Skin epidermis (tissue), 12 donors: ENCODE measurements around the gene PARD3.

ENCODE experiments used
- H3K27ac ChIP-seq, 21 experiments: fragments of 200-600 bp; sonication (generic) in 11 of 21; one replicate each; pipeline ENCODE4 v1.5.0; 2020; ENCODE audit warnings: mild to moderate bottlenecking in 3 of 21, inconsistent platforms in 2 of 21, moderate library complexity in 2 of 21
- H3K4me3 ChIP-seq, 7 experiments: fragments of 200-600 bp; sonication (generic) in 2 of 7; one replicate each; pipeline ENCODE4 v1.5.0; 2020; ENCODE audit warnings: inconsistent platforms in 2 of 7, mild to moderate bottlenecking in 2 of 7, moderate library complexity in 1 of 7

PARD3 gene

GRCh38 chr10:34613491-34613890 lies 201.6 kb downstream of the PARD3 start:
- no peak overlapping the region for H3K27ac ChIP-seq
- H3K4me3 ChIP-seq: no peak overlapping the region

GRCh38 chr10:34612938-34613337 lies 202.2 kb downstream of the PARD3 start:
- no peak overlapping the region for H3K27ac ChIP-seq

GRCh38 chr10:34612446-34612845 lies 202.7 kb downstream of the PARD3 start:
- H3K4me3 ChIP-seq: no peak overlapping the region
- H3K27ac ChIP-seq: no peak overlapping the region

More at GRCh38 chr10:34612938-34613337, 202.2 kb downstream of the PARD3 start:
- no peak overlapping the region for H3K4me3 ChIP-seq

GRCh38 chr10:34609287-34609940 lies 205.7 kb downstream of the PARD3 start:
- H3K27ac ChIP-seq: no peak overlapping the region
- H3K4me3 ChIP-seq: no peak overlapping the region

- Histone ChIP-seq H3K4me3 (no peak overlapping the region), H3K27ac (no peak overlapping the region)
Observed at GRCh38 chr10:34607894-34608293, 207.2 kb downstream of the PARD3 start.

- Histone ChIP-seq H3K4me3 (no peak overlapping the region), H3K27ac (no peak overlapping the region)
Observed at GRCh38 chr10:34606890-34607289, 208.2 kb downstream of the PARD3 start.

- no peak overlapping the region for H3K4me3 ChIP-seq
Observed at GRCh38 chr10:34602478-34602877, 212.6 kb downstream of the PARD3 start.

GRCh38 chr10:34601691-34602090 lies 213.4 kb downstream of the PARD3 start:
- Histone ChIP-seq H3K27ac (no peak overlapping the region), H3K4me3 (no peak overlapping the region)

More at GRCh38 chr10:34602478-34602877, 212.6 kb downstream of the PARD3 start:
- no peak overlapping the region for H3K27ac ChIP-seq

GRCh38 chr10:34599026-34599795 lies 215.9 kb downstream of the PARD3 start:
- H3K4me3 ChIP-seq: no peak overlapping the region

GRCh38 chr10:34596351-34596750 lies 218.7 kb downstream of the PARD3 start:
- Histone ChIP-seq H3K27ac (no peak overlapping the region), H3K4me3 (no peak overlapping the region)

More at GRCh38 chr10:34599026-34599795, 215.9 kb downstream of the PARD3 start:
- no peak overlapping the region for H3K27ac ChIP-seq

GRCh38 chr10:34593930-34594329 lies 221.2 kb downstream of the PARD3 start:
- H3K4me3 ChIP-seq: no peak overlapping the region
- H3K27ac ChIP-seq: no peak overlapping the region

- no peak overlapping the region for H3K4me3 ChIP-seq
Observed at GRCh38 chr10:34593374-34593890, 221.7 kb downstream of the PARD3 start.

GRCh38 chr10:34590793-34591192 lies 224.3 kb downstream of the PARD3 start:
- Histone ChIP-seq H3K4me3 (no peak overlapping the region), H3K27ac (no peak overlapping the region)

More at GRCh38 chr10:34593374-34593890, 221.7 kb downstream of the PARD3 start:
- H3K27ac ChIP-seq: no peak overlapping the region

GRCh38 chr10:34589275-34589674 lies 225.8 kb downstream of the PARD3 start:
- Histone ChIP-seq H3K27ac (no peak overlapping the region), H3K4me3 (no peak overlapping the region)

- Histone ChIP-seq H3K27ac (no peak overlapping the region), H3K4me3 (no peak overlapping the region)
Observed at GRCh38 chr10:34587680-34588019, 227.4 kb downstream of the PARD3 start.

- no peak overlapping the region for H3K4me3 ChIP-seq
- H3K27ac ChIP-seq: no peak overlapping the region
Observed at GRCh38 chr10:34587002-34587679, 228.0 kb downstream of the PARD3 start.

- Histone ChIP-seq H3K4me3 (no peak overlapping the region), H3K27ac (no peak overlapping the region)
Observed at GRCh38 chr10:34585422-34586112, 229.5 kb downstream of the PARD3 start.

- H3K4me3 ChIP-seq: no peak overlapping the region
- H3K27ac ChIP-seq: no peak overlapping the region
Observed at GRCh38 chr10:34584164-34584563, 230.9 kb downstream of the PARD3 start.

- Histone ChIP-seq H3K4me3 (no peak overlapping the region), H3K27ac (peak overlapping the region in 1 of 21 experiments; percentile 30)
Observed at GRCh38 chr10:34581801-34582532, 233.1 kb downstream of the PARD3 start.
